ENCODE results near the gene GLG1.
A peak's percentile ranks its signal among the peaks of the same experiment; 100 is the strongest.

The GLG1 gene

DNA sequence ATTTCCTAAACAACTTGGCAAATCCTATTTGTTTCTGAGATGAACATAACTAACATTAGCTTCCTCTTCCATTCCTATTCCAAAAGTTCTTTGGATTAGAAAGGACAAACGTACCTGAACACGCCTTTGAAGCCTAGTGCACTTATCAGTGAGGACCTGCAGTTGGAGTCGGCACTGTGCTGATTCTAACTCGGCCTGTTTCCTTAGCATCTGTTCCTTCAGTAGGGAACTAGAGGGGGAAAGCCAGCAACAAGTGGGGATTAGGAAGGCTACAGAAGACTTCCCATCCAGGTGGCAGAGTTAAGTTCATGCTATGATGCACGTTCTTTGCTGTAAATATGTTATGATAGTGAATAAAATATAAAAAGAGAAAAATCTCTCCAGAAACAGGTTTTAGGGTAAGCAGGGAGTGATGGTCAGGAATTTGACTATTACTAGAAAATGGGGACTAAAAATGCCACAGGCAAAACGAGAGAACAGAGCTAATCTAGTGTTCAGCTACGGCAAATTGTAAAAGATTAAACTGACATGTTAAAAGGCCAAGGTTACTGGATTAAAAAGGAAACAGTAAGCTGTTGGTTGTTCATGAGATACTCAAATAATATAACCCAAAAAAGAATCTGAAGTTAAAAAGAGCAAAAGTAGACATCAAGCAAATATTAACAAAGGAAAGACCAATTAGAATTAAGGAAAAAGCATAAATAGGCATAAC lies 31.0 kb upstream of the GLG1 start:
- H4K91ac ChIP-seq (ENCODE audit: low read length), result no peak overlapping the region
- 95% methylated on average over 6 of the region's 7 CpGs for WGBS
- H3K23ac ChIP-seq (ENCODE audit: low read length in 2 of 2), result no peak overlapping the region
- no peak overlapping the region for H2BK5ac ChIP-seq (ENCODE audit: low read depth, low read length, poor library complexity, severe bottlenecking)
- H3K27ac ChIP-seq (ENCODE audit: low read length, poor library complexity, severe bottlenecking), result no peak overlapping the region
- no peak overlapping the region for H3K4ac ChIP-seq (ENCODE audit: low read depth in 1 of 2, low read length in 2 of 2)
- no peak overlapping the region for H3K14ac ChIP-seq (ENCODE audit: low read length in 2 of 2)
- H3K79me1 ChIP-seq (replicated peaks; ENCODE audit: low read length, poor library complexity, severe bottlenecking), result peaks cover 16% of the 10 kb centered on the region
- peaks cover 1% of the 10 kb centered on the region for H3K4me1 ChIP-seq (ENCODE audit: control insufficient read depth, insufficient read depth, low read depth, low read length)
- H2AFZ ChIP-seq (ENCODE audit: low read depth, low read length), result no peak overlapping the region
- H3K4me3 ChIP-seq (ENCODE audit: insufficient read depth in 1 of 2, low read depth in 1 of 2, low read length in 2 of 2), result no peak overlapping the region
- no peak for DNase-seq
- no peak overlapping the region for H3K9ac ChIP-seq (ENCODE audit: low read length)
- no peaks in the 10 kb centered on the region for H3K9me3 ChIP-seq (ENCODE audit: control insufficient read depth, low read length)
- no peak overlapping the region for H2AK5ac ChIP-seq (ENCODE audit: low read length, severe bottlenecking)
- H3K4me2 ChIP-seq (ENCODE audit: low read length, poor library complexity, severe bottlenecking), result no peak overlapping the region
- H4K8ac ChIP-seq (ENCODE audit: low read length), result no peak overlapping the region
- H2BK12ac ChIP-seq (ENCODE audit: low read length in 2 of 2), result no peak overlapping the region
- no peak overlapping the region for H3K18ac ChIP-seq (ENCODE audit: low read depth in 1 of 2, low read length in 2 of 2)
- no peak overlapping the region for H2BK120ac ChIP-seq (ENCODE audit: low read depth, low read length)
- no peaks in the 10 kb centered on the region for H3K27me3 ChIP-seq (ENCODE audit: control insufficient read depth in 1 of 2, insufficient read depth in 1 of 2, low read length in 2 of 2)
- no peak overlapping the region for H2BK15ac ChIP-seq (ENCODE audit: low read depth, poor library complexity, severe bottlenecking)
- H3K36me3 ChIP-seq (ENCODE audit: control insufficient read depth in 1 of 2, insufficient read depth in 2 of 2, low read depth in 1 of 2, low read length in 2 of 2), result peaks cover 35 to 69% of the 10 kb centered on the region in 2 experiments

DNA sequence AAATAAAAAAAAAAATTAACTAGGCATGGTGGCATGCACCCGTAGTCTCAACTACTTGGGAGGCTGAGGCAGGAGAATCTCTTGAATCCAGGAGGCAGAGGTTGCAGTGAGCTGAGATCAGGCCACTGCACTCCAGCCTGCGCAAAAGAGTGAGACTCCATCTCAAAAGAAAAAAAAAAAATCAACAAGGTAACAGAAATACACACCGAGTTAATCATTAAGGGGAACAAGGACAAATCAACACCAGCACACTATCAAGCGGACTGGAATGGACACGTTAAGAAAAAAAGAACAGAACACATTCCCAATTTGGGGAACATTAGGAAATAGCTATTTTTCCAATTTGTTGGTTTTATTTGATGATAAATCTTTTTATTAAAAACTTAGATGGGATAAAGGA lies 28.4 kb upstream of the GLG1 start:
- no peak overlapping the region for H2AFZ ChIP-seq (ENCODE audit: low read depth, low read length)
- DNase-seq, result no peak
- WGBS, result 100% methylated on average over 2 of the region's 5 CpGs
- no peak overlapping the region for H2BK12ac ChIP-seq (ENCODE audit: low read length in 2 of 2)
- no peak overlapping the region for H3K27ac ChIP-seq (ENCODE audit: low read length, poor library complexity, severe bottlenecking)
- no peak overlapping the region for H3K23ac ChIP-seq (ENCODE audit: low read length in 2 of 2)
- H4K91ac ChIP-seq (ENCODE audit: low read length), result no peak overlapping the region
- peaks cover 1% of the 10 kb centered on the region for H3K4me1 ChIP-seq (ENCODE audit: control insufficient read depth, insufficient read depth, low read depth, low read length)
- H2AK5ac ChIP-seq (ENCODE audit: low read length, severe bottlenecking), result no peak overlapping the region
- no peaks in the 10 kb centered on the region for H3K27me3 ChIP-seq (ENCODE audit: control insufficient read depth in 1 of 2, insufficient read depth in 1 of 2, low read length in 2 of 2)
- no peak overlapping the region for H2BK5ac ChIP-seq (ENCODE audit: low read depth, low read length, poor library complexity, severe bottlenecking)
- H3K9ac ChIP-seq (ENCODE audit: low read length), result no peak overlapping the region
- no peak overlapping the region for H3K4me2 ChIP-seq (ENCODE audit: low read length, poor library complexity, severe bottlenecking)
- no peak overlapping the region for H3K4ac ChIP-seq (ENCODE audit: low read depth in 1 of 2, low read length in 2 of 2)
- H3K36me3 ChIP-seq (ENCODE audit: control insufficient read depth in 1 of 2, insufficient read depth in 2 of 2, low read depth in 1 of 2, low read length in 2 of 2), result peaks cover 42 to 80% of the 10 kb centered on the region in 2 experiments
- H2BK120ac ChIP-seq (ENCODE audit: low read depth, low read length), result no peak overlapping the region
- H3K14ac ChIP-seq (ENCODE audit: low read length in 2 of 2), result no peak overlapping the region
- H3K79me1 ChIP-seq (replicated peaks; ENCODE audit: low read length, poor library complexity, severe bottlenecking), result peaks cover 19% of the 10 kb centered on the region
- H2BK15ac ChIP-seq (ENCODE audit: low read depth, poor library complexity, severe bottlenecking), result no peak overlapping the region
- no peak overlapping the region for H3K4me3 ChIP-seq (ENCODE audit: insufficient read depth in 1 of 2, low read depth in 1 of 2, low read length in 2 of 2)
- H3K18ac ChIP-seq (ENCODE audit: low read depth in 1 of 2, low read length in 2 of 2), result no peak overlapping the region
- no peak overlapping the region for H4K8ac ChIP-seq (ENCODE audit: low read length)
- H3K9me3 ChIP-seq (ENCODE audit: control insufficient read depth, low read length), result no peaks in the 10 kb centered on the region

DNA sequence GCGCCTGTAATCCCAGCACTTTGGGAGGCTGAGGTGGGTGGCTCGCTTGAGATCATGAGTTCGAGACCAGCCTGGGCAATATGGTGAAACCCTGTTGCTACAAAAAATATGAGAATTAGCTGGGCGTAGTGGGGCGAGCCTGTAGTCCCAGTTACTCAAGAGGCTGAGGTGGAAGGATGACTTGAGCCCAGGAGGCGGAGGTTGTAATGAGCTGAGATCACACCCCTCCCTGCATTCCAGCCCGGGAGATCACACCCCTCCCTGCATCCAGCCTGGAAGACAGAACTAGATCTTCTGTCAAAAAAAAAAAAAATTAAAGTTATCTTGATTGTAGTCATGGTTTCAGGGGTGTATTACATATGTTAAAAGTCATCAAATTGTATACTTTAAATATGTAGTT lies 26.8 kb upstream of the GLG1 start:
- 96% methylated on average over 5 of the region's 7 CpGs for WGBS
- Histone ChIP-seq H2BK120ac (ENCODE audit: low read depth, low read length) (no peak overlapping the region), H4K91ac (ENCODE audit: low read length) (no peak overlapping the region), H3K14ac (ENCODE audit: low read length in 2 of 2) (no peak overlapping the region), H4K8ac (ENCODE audit: low read length) (no peak overlapping the region), H3K18ac (ENCODE audit: low read depth in 1 of 2, low read length in 2 of 2) (no peak overlapping the region), H3K23ac (ENCODE audit: low read length in 2 of 2) (no peak overlapping the region), H3K4ac (ENCODE audit: low read depth in 1 of 2, low read length in 2 of 2) (no peak overlapping the region), H2AK5ac (ENCODE audit: low read length, severe bottlenecking) (no peak overlapping the region), H3K4me2 (ENCODE audit: low read length, poor library complexity, severe bottlenecking) (no peak overlapping the region), H3K4me1 (ENCODE audit: control insufficient read depth, insufficient read depth, low read depth, low read length) (peaks cover 1% of the 10 kb centered on the region), H3K4me3 (ENCODE audit: insufficient read depth in 1 of 2, low read depth in 1 of 2, low read length in 2 of 2) (no peak overlapping the region), H3K79me1 (replicated peaks; ENCODE audit: low read length, poor library complexity, severe bottlenecking) (peaks cover 16% of the 10 kb centered on the region), H3K27ac (ENCODE audit: low read length, poor library complexity, severe bottlenecking) (no peak overlapping the region), H3K27me3 (ENCODE audit: control insufficient read depth in 1 of 2, insufficient read depth in 1 of 2, low read length in 2 of 2) (no peaks in the 10 kb centered on the region), H2BK15ac (ENCODE audit: low read depth, poor library complexity, severe bottlenecking) (no peak overlapping the region), H2BK5ac (ENCODE audit: low read depth, low read length, poor library complexity, severe bottlenecking) (no peak overlapping the region), H3K9ac (ENCODE audit: low read length) (no peak overlapping the region), H3K9me3 (ENCODE audit: control insufficient read depth, low read length) (no peaks in the 10 kb centered on the region), H2AFZ (ENCODE audit: low read depth, low read length) (no peak overlapping the region), H3K36me3 (ENCODE audit: control insufficient read depth in 1 of 2, insufficient read depth in 2 of 2, low read depth in 1 of 2, low read length in 2 of 2) (peaks cover 39 to 86% of the 10 kb centered on the region in 2 experiments), H2BK12ac (ENCODE audit: low read length in 2 of 2) (no peak overlapping the region)
- no peak for DNase-seq

DNA sequence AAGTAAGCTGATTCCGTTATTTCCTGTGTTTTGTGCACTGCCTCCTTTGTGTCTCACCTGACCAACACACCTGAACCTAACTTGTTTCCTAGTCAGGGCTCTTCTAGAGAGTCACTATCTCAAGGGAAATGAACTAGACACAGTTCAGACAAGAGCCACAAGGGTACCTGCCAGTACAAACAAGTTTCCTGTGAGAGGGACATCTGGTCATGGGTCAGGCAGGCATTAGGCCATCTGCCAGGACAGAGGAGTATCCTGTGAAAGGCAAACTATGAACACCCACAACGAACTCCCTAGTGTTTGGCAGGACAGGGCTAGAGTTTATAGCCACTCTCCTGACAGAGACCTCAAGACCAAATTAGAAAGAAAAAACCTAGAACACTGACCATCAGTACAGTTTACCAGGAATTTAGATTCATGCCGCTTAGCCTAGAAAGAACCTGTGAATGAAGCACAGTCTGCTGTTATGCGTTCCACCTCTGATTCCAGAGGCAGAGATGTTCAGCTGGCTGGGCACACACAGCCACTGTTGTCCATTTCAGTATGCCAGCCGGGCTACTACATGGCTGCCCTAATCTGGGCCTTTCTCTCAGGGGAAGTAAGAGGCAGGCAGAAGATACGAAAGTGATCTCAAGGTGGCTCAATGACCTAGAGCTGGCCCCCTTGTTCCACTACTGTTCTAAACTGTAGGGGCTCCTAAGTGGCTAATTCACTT lies 20.7 kb upstream of the GLG1 start:
- no peak overlapping the region for H2AK5ac ChIP-seq (ENCODE audit: low read length, severe bottlenecking)
- 87% methylated on average over 6 of the region's 6 CpGs for WGBS

More for the DNA sequence above, 20.7 kb upstream of the GLG1 start:
- no peak for DNase-seq
- peak overlapping the region; percentile 12 for H4K8ac ChIP-seq (ENCODE audit: low read length)
- peak overlapping the region; percentile 30 for H3K27ac ChIP-seq (ENCODE audit: low read length, poor library complexity, severe bottlenecking)
- H3K79me1 ChIP-seq (replicated peaks; ENCODE audit: low read length, poor library complexity, severe bottlenecking), result peaks cover 16% of the 10 kb centered on the region
- no peak overlapping the region for H2BK120ac ChIP-seq (ENCODE audit: low read depth, low read length)
- no peak overlapping the region for H3K4me2 ChIP-seq (ENCODE audit: low read length, poor library complexity, severe bottlenecking)
- no peaks in the 10 kb centered on the region for H3K27me3 ChIP-seq (ENCODE audit: control insufficient read depth in 1 of 2, insufficient read depth in 1 of 2, low read length in 2 of 2)
- no peak overlapping the region for H2BK15ac ChIP-seq (ENCODE audit: low read depth, poor library complexity, severe bottlenecking)
- H2BK12ac ChIP-seq (ENCODE audit: low read length in 2 of 2), result no peak overlapping the region
- H3K23ac ChIP-seq (ENCODE audit: low read length in 2 of 2), result no peak overlapping the region
- no peak overlapping the region for H3K14ac ChIP-seq (ENCODE audit: low read length in 2 of 2)
- H3K4me3 ChIP-seq (ENCODE audit: insufficient read depth in 1 of 2, low read depth in 1 of 2, low read length in 2 of 2), result no peak overlapping the region
- no peak overlapping the region for H2AFZ ChIP-seq (ENCODE audit: low read depth, low read length)
- peaks cover 46 to 88% of the 10 kb centered on the region in 2 experiments for H3K36me3 ChIP-seq (ENCODE audit: control insufficient read depth in 1 of 2, insufficient read depth in 2 of 2, low read depth in 1 of 2, low read length in 2 of 2)
- peak overlapping the region; percentile 21 for H3K9ac ChIP-seq (ENCODE audit: low read length)
- H2BK5ac ChIP-seq (ENCODE audit: low read depth, low read length, poor library complexity, severe bottlenecking), result no peak overlapping the region
- H3K4me1 ChIP-seq (ENCODE audit: control insufficient read depth, insufficient read depth, low read depth, low read length), result peaks cover 15% of the 10 kb centered on the region
- no peaks in the 10 kb centered on the region for H3K9me3 ChIP-seq (ENCODE audit: control insufficient read depth, low read length)
- no peak overlapping the region for H3K18ac ChIP-seq (ENCODE audit: low read depth in 1 of 2, low read length in 2 of 2)
- no peak overlapping the region for H4K91ac ChIP-seq (ENCODE audit: low read length)
- H3K4ac ChIP-seq (ENCODE audit: low read depth in 1 of 2, low read length in 2 of 2), result no peak overlapping the region
